SK-N-SH (cell line): ENCODE results near the gene FBXO31. TPM values are rescaled to one million over a fixed set of nuclear protein-coding genes. Genes with fewer than 3 reads are reported as not detected.

ENCODE experiments used
- CTCF ChIA-PET: fragments of 300-600, 350-600 bp; formaldehyde crosslinking; extraction: SDS; loops from one replicate; lab custom pipeline; 2021; lab: Yijun Ruan, JAX
- POLR2A ChIA-PET: fragments of 350-600 bp; sonication (Branson Sonifier 250); formaldehyde crosslinking; extraction: SDS; loops from one replicate; lab custom pipeline; 2020; ENCODE audit warnings: antibody characterized with exemption, inconsistent platforms; lab: Yijun Ruan, JAX
- DNase-seq: peaks from one replicate; pipeline ENCODE4 v3.0.0; 2012
- H2AFZ ChIP-seq: fragments of 200-600 bp; sonication (generic); 2 replicates; pipeline ENCODE4 v1.8.1; 2016; ENCODE audit warnings: antibody characterized with exemption, mild to moderate bottlenecking, low read depth
- H3F3A ChIP-seq: fragments of 200-600 bp; sonication (generic); replicated peaks from 2 replicates; pipeline ENCODE3; 2016; ENCODE audit warnings: antibody characterized with exemption, mild to moderate bottlenecking; ENCODE audit not compliant: insufficient read depth
- H3K27ac ChIP-seq, 2 experiments: fragments of 200-500 bp in 1 of 2; fragments of 200-600 bp in 1 of 2; sonication (Bioruptor generic) in 1 of 2; sonication (generic), shearing (Covaris generic) in 1 of 2; 2 replicates each; pipeline versions ENCODE4 v1.5.1 to v1.6.1; 2014 to 2016; ENCODE audit warnings: low read depth in 2 of 2, inconsistent platforms in 1 of 2, low read length in 1 of 2, mild to moderate bottlenecking in 1 of 2, mixed read lengths in 1 of 2
- H3K27me3 ChIP-seq: fragments of 200-600 bp; sonication (generic), shearing (Covaris generic); 2 replicates; pipeline ENCODE4 v1.6.1; 2016; ENCODE audit warnings: mixed run types; ENCODE audit not compliant: insufficient read depth
- H3K36me3 ChIP-seq, 2 experiments: fragments of 200-500 bp in 1 of 2; fragments of 200-600 bp in 1 of 2; sonication (Bioruptor generic) in 1 of 2; sonication (generic) in 1 of 2; replicated peaks in 1 of 2; 2 replicates each; pipeline versions ENCODE3 to v1.5.1; 2014 to 2016; ENCODE audit warnings: low read length in 1 of 2, mild to moderate bottlenecking in 1 of 2; ENCODE audit not compliant: insufficient read depth in 2 of 2, control insufficient read depth in 1 of 2
- H3K4me1 ChIP-seq, 2 experiments: fragments of 200-500 bp in 1 of 2; fragments of 200-600 bp in 1 of 2; sonication (Bioruptor generic) in 1 of 2; sonication (generic), shearing (Covaris generic) in 1 of 2; 2 replicates each; pipeline versions ENCODE4 v1.5.1 to v1.6.1; 2014 to 2016; ENCODE audit warnings: low read depth in 1 of 2, low read length in 1 of 2, mixed run types in 1 of 2; ENCODE audit not compliant: insufficient read depth in 2 of 2, control insufficient read depth in 1 of 2
- H3K4me2 ChIP-seq: fragments of 200-600 bp; sonication (generic), shearing (Covaris generic); 2 replicates; pipeline ENCODE4 v1.6.1; 2017; ENCODE audit warnings: mixed run types
- H3K4me3 ChIP-seq, 2 experiments: fragments of 200-500 bp in 1 of 2; fragments of 200-600 bp in 1 of 2; sonication (Bioruptor generic) in 1 of 2; sonication (generic), shearing (Covaris generic) in 1 of 2; 2 replicates each; pipeline versions ENCODE4 v1.5.1 to v1.8.1; 2014 to 2016; ENCODE audit warnings: low read depth in 2 of 2, inconsistent platforms in 1 of 2, low read length in 1 of 2, mild to moderate bottlenecking in 1 of 2, mixed read lengths in 1 of 2, moderate library complexity in 1 of 2
- H3K79me2 ChIP-seq: fragments of 200-600 bp; sonication (generic); 2 replicates; pipeline ENCODE4 v1.8.1; 2017; ENCODE audit warnings: mild to moderate bottlenecking; ENCODE audit not compliant: insufficient read depth
- H3K9ac ChIP-seq: fragments of 200-600 bp; sonication (generic); 2 replicates; pipeline ENCODE4 v1.6.1; 2017; ENCODE audit warnings: mixed run types
- H3K9me2 ChIP-seq: fragments of 200-600 bp; sonication (generic); 2 replicates; pipeline ENCODE4 v1.6.1; 2017; ENCODE audit warnings: mixed run types
- H3K9me3 ChIP-seq: fragments of 200-600 bp; sonication (generic); 2 replicates; pipeline ENCODE4 v1.6.1; 2017; ENCODE audit warnings: mixed run types, mild to moderate bottlenecking, moderate library complexity
- H4K20me1 ChIP-seq: fragments of 200-600 bp; sonication (generic); 2 replicates; pipeline ENCODE4 v1.6.1; 2017; ENCODE audit warnings: mild to moderate bottlenecking, mixed run types; ENCODE audit not compliant: insufficient read depth
- CHD2 ChIP-seq: fragments of 150-350 bp; IDR thresholded peaks from 2 replicates; pipeline ENCODE4 v1.6.1; 2018; ENCODE audit warnings: low read length; ENCODE audit not compliant: partially characterized antibody
- FOSL2 ChIP-seq: IDR thresholded peaks from 2 replicates; pipeline ENCODE4 v1.4.0; 2012; ENCODE audit warnings: low read depth, mild to moderate bottlenecking, moderate library complexity, borderline replicate concordance
- GABPA ChIP-seq: IDR thresholded peaks from 2 replicates; pipeline ENCODE4 v1.4.0; 2012; ENCODE audit warnings: low read depth, mild to moderate bottlenecking
- GATA2 ChIP-seq: sonication (generic); formaldehyde crosslinking; IDR thresholded peaks from 2 replicates; pipeline ENCODE4 v1.5.0; 2020; ENCODE audit warnings: mild to moderate bottlenecking, missing genetic modification reagents
- NFIC ChIP-seq: IDR thresholded peaks from 2 replicates; pipeline ENCODE4 v1.4.0; 2012; ENCODE audit warnings: borderline replicate concordance
- RAD21 ChIP-seq: IDR thresholded peaks from 2 replicates; pipeline ENCODE4 v1.6.1; 2012; ENCODE audit warnings: mild to moderate bottlenecking, low read length
- RCOR1 ChIP-seq: fragments of 150-350 bp; IDR thresholded peaks from 2 replicates; pipeline ENCODE4 v1.6.1; 2017; ENCODE audit warnings: antibody characterized with exemption, low read length
- RXRA ChIP-seq: IDR thresholded peaks from 2 replicates; pipeline ENCODE4 v1.4.0; 2012; ENCODE audit warnings: low read depth, mild to moderate bottlenecking, borderline replicate concordance
- SMC3 ChIP-seq: IDR thresholded peaks from 2 replicates; pipeline ENCODE4 v1.6.1; 2012; ENCODE audit warnings: low read depth, low read length, improper control_type of control experiment
- TCF12 ChIP-seq: IDR thresholded peaks from 2 replicates; pipeline ENCODE4 v1.4.0; 2012
- YY1 ChIP-seq: IDR thresholded peaks from 2 replicates; pipeline ENCODE4 v1.4.0; 2012; ENCODE audit warnings: low read depth, mild to moderate bottlenecking
- WGBS: methylation state at CpG from one replicate; pipeline ENCODE4 v1.1.6; 2017; ENCODE audit warnings: low lambda C conversion rate; 5-methylcytosine and 5-hydroxymethylcytosine counted together
- polyA plus RNA-seq, 3 experiments: library from polyadenylated mRNA; depleted of rRNA; stranded (reverse); fragments of >200 nt; gene quantifications; 2 replicates each; pipeline ENCODE4 v1.2.3, GENCODE V29; 2012
- TF ChIP-seq, protein P1 (sequence below): fragments of 200-600 bp; sonication (generic); IDR thresholded peaks from 2 replicates; pipeline ENCODE4 v1.6.1; 2017; ENCODE audit warnings: antibody characterized with exemption, mild to moderate bottlenecking, moderate library complexity
- TF ChIP-seq, protein P2 (sequence below): fragments of 150-350 bp; IDR thresholded peaks from 2 replicates; pipeline ENCODE4 v1.6.1; 2016; ENCODE audit warnings: mild to moderate bottlenecking, low read depth, low read length

The FBXO31 gene
- polyA plus RNA-seq, 1 of the 3 experiments (the other 2 are of a cell fraction) = 14.2 TPM

DNA sequence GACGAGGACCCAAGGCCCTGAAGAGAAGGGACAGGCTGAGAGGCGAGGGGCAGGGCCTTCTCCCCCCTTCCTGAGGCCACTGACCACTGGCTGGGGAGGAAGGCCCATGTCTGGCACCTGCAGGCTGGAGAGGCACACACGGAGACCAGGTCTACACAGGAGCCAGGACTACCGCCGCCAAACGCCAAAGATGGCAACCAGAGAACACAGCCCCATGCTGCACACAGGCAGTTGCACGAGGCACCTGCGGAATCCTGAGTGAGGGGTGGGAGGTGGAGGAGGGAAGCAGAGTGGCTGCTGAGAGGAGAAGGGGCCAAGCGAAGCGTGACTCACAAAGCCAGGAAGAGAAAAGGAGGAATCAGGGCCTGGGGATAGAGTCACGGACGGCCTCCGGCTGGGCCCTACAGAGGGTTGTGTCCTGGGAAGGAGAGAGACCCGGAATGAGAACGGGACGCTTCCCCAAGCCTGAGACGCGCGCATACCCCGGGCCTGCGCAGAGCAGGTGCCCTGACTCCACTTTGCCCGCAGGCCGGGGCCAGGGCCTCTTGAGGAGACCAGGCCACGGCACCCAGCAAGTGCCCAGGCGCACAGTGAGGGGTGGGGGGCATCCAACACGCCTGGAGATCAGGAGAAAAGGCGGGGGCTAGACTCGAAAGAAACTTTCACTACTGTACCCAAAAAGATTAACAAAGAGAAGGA lies 37.7 kb downstream of the FBXO31 start (continued):
- TF ChIP-seq, protein P1, sequence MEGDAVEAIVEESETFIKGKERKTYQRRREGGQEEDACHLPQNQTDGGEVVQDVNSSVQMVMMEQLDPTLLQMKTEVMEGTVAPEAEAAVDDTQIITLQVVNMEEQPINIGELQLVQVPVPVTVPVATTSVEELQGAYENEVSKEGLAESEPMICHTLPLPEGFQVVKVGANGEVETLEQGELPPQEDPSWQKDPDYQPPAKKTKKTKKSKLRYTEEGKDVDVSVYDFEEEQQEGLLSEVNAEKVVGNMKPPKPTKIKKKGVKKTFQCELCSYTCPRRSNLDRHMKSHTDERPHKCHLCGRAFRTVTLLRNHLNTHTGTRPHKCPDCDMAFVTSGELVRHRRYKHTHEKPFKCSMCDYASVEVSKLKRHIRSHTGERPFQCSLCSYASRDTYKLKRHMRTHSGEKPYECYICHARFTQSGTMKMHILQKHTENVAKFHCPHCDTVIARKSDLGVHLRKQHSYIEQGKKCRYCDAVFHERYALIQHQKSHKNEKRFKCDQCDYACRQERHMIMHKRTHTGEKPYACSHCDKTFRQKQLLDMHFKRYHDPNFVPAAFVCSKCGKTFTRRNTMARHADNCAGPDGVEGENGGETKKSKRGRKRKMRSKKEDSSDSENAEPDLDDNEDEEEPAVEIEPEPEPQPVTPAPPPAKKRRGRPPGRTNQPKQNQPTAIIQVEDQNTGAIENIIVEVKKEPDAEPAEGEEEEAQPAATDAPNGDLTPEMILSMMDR = no peak
- TF ChIP-seq NFIC (no peak), CHD2 (no peak)
- TF ChIP-seq, all 33 proteins: peak for 0

DNA sequence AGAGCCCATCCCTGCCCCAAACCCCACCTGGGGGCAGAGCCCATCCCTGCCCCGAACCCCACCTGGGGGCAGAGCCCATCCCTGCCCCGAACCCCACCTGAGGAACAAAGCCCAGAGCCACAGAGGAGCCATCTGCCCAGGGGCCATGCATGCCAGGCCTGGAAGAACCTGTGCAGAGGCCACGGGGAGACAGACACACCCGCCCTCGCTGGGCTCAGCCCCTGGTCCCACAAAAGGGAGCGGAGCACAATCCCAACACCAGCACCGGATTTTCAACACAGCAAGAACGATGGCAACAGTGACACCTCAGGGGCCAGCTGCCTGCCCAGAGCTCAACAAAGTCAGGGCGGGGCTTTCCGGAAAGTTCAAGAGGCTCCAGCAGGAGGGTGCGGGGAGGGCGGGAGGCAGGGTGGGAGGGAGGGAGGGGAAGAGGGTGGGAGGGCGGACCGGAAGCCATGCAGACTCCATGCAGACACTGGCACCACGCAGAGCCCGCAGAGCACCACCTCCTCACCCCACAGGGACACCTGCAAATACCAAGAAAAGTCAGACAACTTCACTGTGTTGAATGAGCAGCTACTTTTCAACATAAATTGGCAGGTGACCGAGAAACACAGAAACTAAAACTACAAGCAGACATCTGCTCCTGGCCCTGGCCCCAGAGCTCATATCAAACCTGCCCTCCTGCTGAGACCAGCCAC lies 38.5 kb downstream of the FBXO31 start:
- H3K4me1 ChIP-seq = peaks cover 0 to 2% of the 10 kb centered on the region in 2 experiments; a peak in 1 of 4 replicates
- no peak for DNase-seq
- H4K20me1 ChIP-seq = no peaks in the 10 kb centered on the region
- H3K9me2 ChIP-seq = no peaks in the 10 kb centered on the region
- no peak overlapping the region for H3K4me3 ChIP-seq
- no peak overlapping the region for H3K4me2 ChIP-seq
- H3F3A ChIP-seq = no peaks in the 10 kb centered on the region
- no peaks in the 10 kb centered on the region for H3K9me3 ChIP-seq
- 93% methylated on average over 14 of the region's 17 CpGs for WGBS
- H3K27ac ChIP-seq = no peak overlapping the region
- peaks cover 11% of the 10 kb centered on the region; the same call in 1 of the 2 replicates for H3K79me2 ChIP-seq
- ChIA-PET POLR2A (no interaction called here), CTCF (no interaction called here)
- no peaks in the 10 kb centered on the region for H3K27me3 ChIP-seq
- TF ChIP-seq TCF12 = no peak
- TF ChIP-seq YY1 = no peak
- H3K9ac ChIP-seq = no peak overlapping the region
- H3K36me3 ChIP-seq = peaks cover 6 to 26% of the 10 kb centered on the region in 2 experiments
- no peak overlapping the region for H2AFZ ChIP-seq

DNA sequence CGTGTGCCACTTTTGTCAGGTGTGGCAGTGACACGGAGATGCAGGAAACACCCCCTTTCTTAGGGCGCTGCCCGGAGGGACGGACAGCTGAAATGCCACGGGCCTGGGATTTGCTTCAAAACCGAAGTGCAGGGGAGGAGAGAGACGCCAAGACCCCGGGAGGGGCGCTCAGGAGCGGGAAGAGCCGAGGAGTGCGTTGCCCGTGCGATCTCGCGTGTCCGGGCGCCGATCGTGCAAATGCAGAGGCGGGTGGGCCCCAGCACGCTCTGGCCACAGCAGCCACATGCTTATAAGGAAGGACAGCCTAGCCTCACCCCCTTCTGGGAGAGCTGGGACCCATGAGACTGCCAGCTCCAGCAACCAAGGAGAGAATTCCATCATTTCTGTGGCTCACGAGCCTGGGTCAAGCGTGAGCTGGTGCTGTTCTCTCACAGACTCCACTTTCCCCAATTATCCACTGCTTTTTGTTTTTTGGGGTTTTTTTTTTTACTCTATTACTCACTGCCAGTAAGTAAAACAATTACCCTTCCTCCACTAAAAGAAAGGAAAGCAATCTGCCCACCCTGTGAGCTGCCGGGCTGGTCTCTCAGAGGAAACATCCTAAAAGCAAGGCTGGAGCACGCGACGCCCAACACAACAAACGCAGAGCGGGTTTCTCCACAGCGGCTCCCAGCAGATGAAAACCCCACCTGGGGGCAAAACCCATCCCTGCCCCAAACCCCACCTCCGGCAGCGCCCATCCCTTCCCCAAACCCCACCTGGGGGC lies 39.2 kb downstream of the FBXO31 start:
- H3K27ac ChIP-seq = no peak overlapping the region
- H2AFZ ChIP-seq = no peak overlapping the region
- no peaks in the 10 kb centered on the region for H3K27me3 ChIP-seq
- TF ChIP-seq RAD21 (no peak), CHD2 (no peak), GABPA (no peak), GATA2 (CRISPR knock-in tag) (no peak), TCF12 (no peak), FOSL2 (no peak), RXRA (no peak), RCOR1 (no peak), SMC3 (no peak)
- TF ChIP-seq, protein P2, sequence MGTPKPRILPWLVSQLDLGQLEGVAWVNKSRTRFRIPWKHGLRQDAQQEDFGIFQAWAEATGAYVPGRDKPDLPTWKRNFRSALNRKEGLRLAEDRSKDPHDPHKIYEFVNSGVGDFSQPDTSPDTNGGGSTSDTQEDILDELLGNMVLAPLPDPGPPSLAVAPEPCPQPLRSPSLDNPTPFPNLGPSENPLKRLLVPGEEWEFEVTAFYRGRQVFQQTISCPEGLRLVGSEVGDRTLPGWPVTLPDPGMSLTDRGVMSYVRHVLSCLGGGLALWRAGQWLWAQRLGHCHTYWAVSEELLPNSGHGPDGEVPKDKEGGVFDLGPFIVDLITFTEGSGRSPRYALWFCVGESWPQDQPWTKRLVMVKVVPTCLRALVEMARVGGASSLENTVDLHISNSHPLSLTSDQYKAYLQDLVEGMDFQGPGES = no peak
- TF ChIP-seq, protein P1 = no peak
- H3K4me2 ChIP-seq = no peak overlapping the region
- H3K4me3 ChIP-seq = no peak overlapping the region
- WGBS = 95% methylated on average over 31 of the region's 34 CpGs
- H3K9me2 ChIP-seq = no peaks in the 10 kb centered on the region
- no peaks in the 10 kb centered on the region for H4K20me1 ChIP-seq
- no peaks in the 10 kb centered on the region for H3F3A ChIP-seq
- no peak for DNase-seq
- ChIA-PET CTCF (interaction anchor here (1.0 kb wide), 1 partner anchor 94 kb away, joined by 3 read pairs; no protein-coding TSS in a partner anchor), POLR2A (no interaction called here)
- no peak overlapping the region for H3K9ac ChIP-seq
- no peaks in the 10 kb centered on the region for H3K9me3 ChIP-seq
- no peaks in the 10 kb centered on the region for H3K4me1 ChIP-seq
- peaks cover 8% of the 10 kb centered on the region; the same call in 1 of the 2 replicates for H3K79me2 ChIP-seq
- peaks cover 3 to 27% of the 10 kb centered on the region in 2 experiments for H3K36me3 ChIP-seq
